Measurements from ENCODE around the gene CCNI. TPM values are rescaled to one million over a fixed set of nuclear protein-coding genes. Genes with fewer than 3 reads are reported as not detected.

Gene CCNI
- total RNA-seq, 1 donor from 2014 or later: 511 TPM

DNA sequence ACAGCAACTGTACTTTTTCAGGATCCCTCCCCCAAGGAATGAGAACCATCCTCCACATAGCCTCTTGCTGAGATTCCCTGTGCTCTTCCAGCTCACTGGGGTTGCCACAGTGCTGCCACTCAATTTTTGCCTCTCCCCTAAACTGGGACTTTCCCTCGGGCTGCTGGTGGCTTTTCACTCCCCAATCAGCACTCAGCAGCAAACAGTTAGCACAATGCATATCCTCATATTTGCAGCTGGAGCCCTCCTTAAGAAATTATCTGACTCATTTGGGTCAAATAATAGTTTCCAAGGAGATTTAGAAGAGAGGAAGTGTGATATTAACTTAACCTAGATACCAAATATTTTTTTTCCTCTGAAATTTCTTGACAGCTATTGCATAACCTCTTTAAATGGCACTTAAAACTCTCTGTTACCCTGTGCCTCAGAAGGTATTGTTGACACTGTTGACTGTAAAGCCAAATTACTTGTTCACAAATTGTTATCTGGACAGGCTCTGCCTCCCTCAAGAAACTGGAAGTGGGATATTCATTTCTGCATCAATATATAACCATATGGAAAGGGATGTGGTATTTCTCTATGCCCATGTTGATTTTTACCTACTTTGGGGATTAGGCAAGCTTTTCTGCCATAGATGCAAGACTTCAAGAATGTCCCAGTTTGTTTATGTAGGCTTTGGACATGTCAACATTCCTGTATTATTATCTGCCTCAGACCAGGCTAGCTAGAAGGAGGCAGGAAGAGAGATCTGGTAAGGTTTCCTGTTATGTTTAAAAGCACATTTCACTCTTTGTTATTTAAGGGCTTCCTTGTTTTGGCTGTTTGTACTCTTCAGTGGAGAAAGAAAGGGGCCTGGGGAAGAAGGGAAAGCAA is 68.2 kb downstream of the CCNI start:
- no peak overlapping the region for H3K9ac ChIP-seq
- Mint-ChIP-seq H3K9me3 (no peaks in the 10 kb centered on the region), H3K4me1 (peaks cover 29% of the 10 kb centered on the region), H3K36me3 (peaks cover 46% of the 10 kb centered on the region), H3K27me3 (ENCODE audit: insufficient read depth, low read depth) (peaks cover 2% of the 10 kb centered on the region), H3K27ac (no peak overlapping the region), H3K4me3 (no peak overlapping the region)
- TF ChIP-seq EZH2 (IDR thresholded peaks at IDR 0.05) (no peak), EZH2phosphoT487 (IDR thresholded peaks at IDR 0.05) (no peak)
- TF ChIP-seq, protein P1, sequence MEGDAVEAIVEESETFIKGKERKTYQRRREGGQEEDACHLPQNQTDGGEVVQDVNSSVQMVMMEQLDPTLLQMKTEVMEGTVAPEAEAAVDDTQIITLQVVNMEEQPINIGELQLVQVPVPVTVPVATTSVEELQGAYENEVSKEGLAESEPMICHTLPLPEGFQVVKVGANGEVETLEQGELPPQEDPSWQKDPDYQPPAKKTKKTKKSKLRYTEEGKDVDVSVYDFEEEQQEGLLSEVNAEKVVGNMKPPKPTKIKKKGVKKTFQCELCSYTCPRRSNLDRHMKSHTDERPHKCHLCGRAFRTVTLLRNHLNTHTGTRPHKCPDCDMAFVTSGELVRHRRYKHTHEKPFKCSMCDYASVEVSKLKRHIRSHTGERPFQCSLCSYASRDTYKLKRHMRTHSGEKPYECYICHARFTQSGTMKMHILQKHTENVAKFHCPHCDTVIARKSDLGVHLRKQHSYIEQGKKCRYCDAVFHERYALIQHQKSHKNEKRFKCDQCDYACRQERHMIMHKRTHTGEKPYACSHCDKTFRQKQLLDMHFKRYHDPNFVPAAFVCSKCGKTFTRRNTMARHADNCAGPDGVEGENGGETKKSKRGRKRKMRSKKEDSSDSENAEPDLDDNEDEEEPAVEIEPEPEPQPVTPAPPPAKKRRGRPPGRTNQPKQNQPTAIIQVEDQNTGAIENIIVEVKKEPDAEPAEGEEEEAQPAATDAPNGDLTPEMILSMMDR (IDR thresholded peaks at IDR 0.05): no peak
- H3K9me3 ChIP-seq (ENCODE audit: low read depth): no peaks in the 10 kb centered on the region
- H4K20me1 ChIP-seq (ENCODE audit: low read depth): peaks cover 8% of the 10 kb centered on the region
- H3K27me3 ChIP-seq: no peaks in the 10 kb centered on the region
- peaks cover 14% of the 10 kb centered on the region for H3K4me1 ChIP-seq
- H3K27ac ChIP-seq: no peak overlapping the region
- H3F3A ChIP-seq (ENCODE audit: low read depth): peaks cover 6% of the 10 kb centered on the region
- H2AFZ ChIP-seq (replicated peaks): no peak overlapping the region
- H3K79me2 ChIP-seq (ENCODE audit: low read depth): no peaks in the 10 kb centered on the region
- H3K36me3 ChIP-seq: no peaks in the 10 kb centered on the region
- no peak overlapping the region for H3K4me3 ChIP-seq
- no peak for DNase-seq (ENCODE audit: low spot score)
- no peak overlapping the region for H3K4me2 ChIP-seq

DNA sequence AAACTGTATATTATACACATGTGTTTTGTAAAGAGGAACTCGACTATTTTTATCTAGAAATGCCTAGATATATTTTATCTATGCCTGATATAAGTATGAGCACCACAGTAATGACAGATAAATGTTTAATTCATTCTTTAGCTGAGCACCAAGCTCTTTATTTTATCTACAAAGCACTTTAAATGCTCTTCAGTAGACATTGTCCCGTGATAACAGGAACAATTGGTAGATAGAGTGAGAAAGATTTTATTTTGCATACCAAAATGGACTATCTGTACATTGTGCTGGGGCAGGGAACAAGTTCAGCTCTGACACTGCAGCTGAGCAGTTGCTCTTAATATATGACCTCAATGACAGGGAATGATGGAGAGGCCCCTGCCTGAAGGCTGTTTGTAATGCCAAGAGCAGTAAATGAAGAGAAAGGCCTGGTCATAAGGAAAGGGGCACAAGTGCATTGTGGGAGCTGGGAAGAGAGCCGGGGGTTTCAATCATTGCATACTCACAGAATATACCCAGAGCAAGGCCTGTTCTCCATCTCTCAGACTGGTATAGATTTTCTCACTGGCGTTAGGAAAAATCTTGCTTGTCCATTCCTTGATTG is 68.9 kb downstream of the CCNI start:
- no peak for DNase-seq (ENCODE audit: low spot score)
- no peak overlapping the region for H2AFZ ChIP-seq (replicated peaks)
- Mint-ChIP-seq H3K36me3 (peaks cover 44% of the 10 kb centered on the region), H3K27me3 (ENCODE audit: insufficient read depth, low read depth) (peaks cover 2% of the 10 kb centered on the region), H3K4me1 (peaks cover 36% of the 10 kb centered on the region), H3K9me3 (no peaks in the 10 kb centered on the region), H3K4me3 (no peak overlapping the region), H3K27ac (peak overlapping the region; percentile 1)
- no peak overlapping the region for H3K27ac ChIP-seq
- no peaks in the 10 kb centered on the region for H3K9me3 ChIP-seq (ENCODE audit: low read depth)
- no peak overlapping the region for H3K9ac ChIP-seq
- no peak overlapping the region for H3K4me3 ChIP-seq
- TF ChIP-seq, protein P1 (IDR thresholded peaks at IDR 0.05): no peak
- TF ChIP-seq EZH2phosphoT487 (IDR thresholded peaks at IDR 0.05) (no peak), EZH2 (IDR thresholded peaks at IDR 0.05) (no peak)
- no peaks in the 10 kb centered on the region for H3K27me3 ChIP-seq
- no peaks in the 10 kb centered on the region for H3K36me3 ChIP-seq
- H3K4me1 ChIP-seq: peaks cover 22% of the 10 kb centered on the region
- peaks cover 8% of the 10 kb centered on the region for H4K20me1 ChIP-seq (ENCODE audit: low read depth)
- no peaks in the 10 kb centered on the region for H3K79me2 ChIP-seq (ENCODE audit: low read depth)
- H3K4me2 ChIP-seq: no peak overlapping the region
- H3F3A ChIP-seq (ENCODE audit: low read depth): peaks cover 11% of the 10 kb centered on the region

DNA sequence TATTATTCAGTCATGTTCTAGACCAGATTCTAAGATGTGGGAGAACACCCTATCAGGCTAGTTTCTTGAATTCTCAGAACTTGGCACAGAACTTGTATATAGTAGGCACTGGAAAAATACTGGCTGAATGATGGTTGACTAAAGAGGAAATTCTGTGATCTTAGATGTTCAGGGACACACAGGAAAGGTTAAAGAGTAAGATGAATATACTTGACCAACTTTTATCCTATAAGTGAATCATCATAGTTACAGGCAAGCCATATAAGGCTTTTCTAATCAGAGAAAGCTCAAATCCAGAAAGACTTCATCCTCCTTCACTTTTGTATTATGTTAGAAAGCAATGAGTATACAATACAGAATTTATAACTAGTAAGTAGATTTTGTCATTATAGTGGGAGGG is 72.4 kb downstream of the CCNI start:
- H3K9ac ChIP-seq: no peak overlapping the region
- H2AFZ ChIP-seq (replicated peaks): no peak overlapping the region
- TF ChIP-seq EZH2phosphoT487 (IDR thresholded peaks at IDR 0.05) (no peak), EZH2 (IDR thresholded peaks at IDR 0.05) (no peak)
- TF ChIP-seq, protein P1 (IDR thresholded peaks at IDR 0.05): no peak
- H3K79me2 ChIP-seq (ENCODE audit: low read depth): no peaks in the 10 kb centered on the region
- no peak overlapping the region for H3K27ac Mint-ChIP-seq
- peaks cover 5% of the 10 kb centered on the region for H4K20me1 ChIP-seq (ENCODE audit: low read depth)
- no peaks in the 10 kb centered on the region for H3K27me3 ChIP-seq
- H3K27me3 Mint-ChIP-seq (ENCODE audit: insufficient read depth, low read depth): no peaks in the 10 kb centered on the region
- H3K27ac ChIP-seq: no peak overlapping the region
- H3K4me3 Mint-ChIP-seq: no peak overlapping the region
- H3K4me1 ChIP-seq: peaks cover 33% of the 10 kb centered on the region
- peaks cover 46% of the 10 kb centered on the region for H3K36me3 Mint-ChIP-seq
- no peak overlapping the region for H3K4me3 ChIP-seq
- peaks cover 34% of the 10 kb centered on the region for H3F3A ChIP-seq (ENCODE audit: low read depth)
- no peak overlapping the region for H3K4me2 ChIP-seq
- DNase-seq (ENCODE audit: low spot score): no peak
- H3K4me1 Mint-ChIP-seq: peaks cover 40% of the 10 kb centered on the region
- H3K36me3 ChIP-seq: peaks cover 12% of the 10 kb centered on the region
- H3K9me3 Mint-ChIP-seq: no peaks in the 10 kb centered on the region
- H3K9me3 ChIP-seq (ENCODE audit: low read depth): no peaks in the 10 kb centered on the region

All from neural progenitor cell (in vitro differentiated cells).